Ascending aorta (tissue), 2 donors: Measurements from ENCODE around the gene TMEM14A. TPM values are rescaled to one million over a fixed set of nuclear protein-coding genes. Genes with fewer than 3 reads are reported as not detected.
"Not testable (repeated sequence)": the region's sequence is repeated elsewhere in the genome, so short reads cannot be mapped to it uniquely, and the experiment has no call there.

Experiments
- DNase-seq, 2 donors: peaks; one replicate each; pipeline ENCODE4 v3.0.0-alpha.2; 2019; ENCODE audit warnings: low spot score in 2 of 2
- H3K27ac ChIP-seq, 2 donors: fragments of 200-600 bp; sonication (generic); one replicate each; pipeline ENCODE4 v1.5.1; 2016 to 2017; ENCODE audit warnings: mild to moderate bottlenecking in 1 of 2
- H3K27me3 ChIP-seq: fragments of 200-600 bp; sonication (generic); one replicate; pipeline ENCODE4 v1.5.1; 2017
- H3K36me3 ChIP-seq, 2 donors: fragments of 200-600 bp; sonication (generic); one replicate each; pipeline ENCODE4 v1.5.1; 2016
- H3K4me1 ChIP-seq, 2 donors: fragments of 200-600 bp; sonication (generic); one replicate each; pipeline ENCODE4 v1.5.1; 2016 to 2017; ENCODE audit warnings: mild to moderate bottlenecking in 1 of 2
- H3K4me3 ChIP-seq, 2 donors: fragments of 200-600 bp; sonication (generic); one replicate each; pipeline ENCODE4 v1.5.1; 2016 to 2017; ENCODE audit warnings: mild to moderate bottlenecking in 1 of 2
- H3K9me3 ChIP-seq, 2 donors: fragments of 200-600 bp; sonication (generic); one replicate each; pipeline ENCODE4 v1.5.1; 2016
- CTCF ChIP-seq, 3 experiments: fragments of 200-600 bp in 2 of 3; fragments of 450-650 bp in 1 of 3; sonication (generic) in 2 of 3; IDR thresholded peaks; one replicate each; pipeline ENCODE4 v1.5.1; 2016 to 2019; ENCODE audit warnings: antibody characterized with exemption in 3 of 3, mild to moderate bottlenecking in 1 of 3, moderate library complexity in 1 of 3
- intact Hi-C: fragments of 100-400 bp; cut with DNase I; formaldehyde crosslinking; loops from one replicate; pipeline ENCODE4 v1.15.1; 2023
- total RNA-seq: library from RNA; depleted of rRNA; stranded (reverse); fragments of >200 nt; gene quantifications from one replicate; pipeline ENCODE4 v1.1.0, GENCODE V29; 2016

Gene TMEM14A
- total RNA-seq, 1 donor from 2014 or later, result 11.9 TPM

- Histone ChIP-seq H3K4me3 (no peak overlapping the region), H3K4me1 (no peaks in the 10 kb centered on the region), H3K27me3 (no peaks in the 10 kb centered on the region), H3K9me3 (no peaks in the 10 kb centered on the region), H3K36me3 (no peaks in the 10 kb centered on the region), H3K27ac (no peak overlapping the region)
- no peak for DNase-seq
- no peak for TF ChIP-seq CTCF (IDR thresholded peaks at IDR 0.05)
- intact Hi-C loops, result no loop called here
Measured at GRCh38 chr6:52649536-52650160, 21.3 kb upstream of the TMEM14A start.

- no peaks in the 10 kb centered on the region for H3K27me3 ChIP-seq
- H3K4me1 ChIP-seq, result no peaks in the 10 kb centered on the region
- no peaks in the 10 kb centered on the region for H3K9me3 ChIP-seq
- no peaks in the 10 kb centered on the region for H3K36me3 ChIP-seq
- H3K27ac ChIP-seq, result no peak overlapping the region
- no peak for TF ChIP-seq CTCF (IDR thresholded peaks at IDR 0.05)
- DNase-seq, result no peak
- no peak overlapping the region for H3K4me3 ChIP-seq
- intact Hi-C loops, result no loop called here
Measured at GRCh38 chr6:52650941-52651340, 20.0 kb upstream of the TMEM14A start.

DNA sequence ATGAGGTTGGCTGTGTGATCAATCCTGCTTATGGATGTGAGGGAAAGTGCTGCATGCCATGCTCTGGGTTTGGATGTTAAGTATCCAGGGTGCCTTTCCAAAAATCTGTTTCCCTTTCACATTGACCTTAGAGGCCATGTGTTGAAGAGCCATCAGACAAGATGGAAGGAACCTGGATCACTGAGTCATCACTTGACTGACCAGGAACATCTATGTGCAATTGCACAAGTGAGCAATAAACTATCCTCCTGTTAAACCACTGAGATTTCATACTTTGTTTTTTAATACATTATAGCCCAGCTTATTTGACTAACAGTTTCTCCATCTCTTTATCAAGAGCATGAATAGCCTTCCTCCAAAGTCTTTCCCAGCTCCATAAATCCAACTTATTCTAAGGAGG, 17.8 kb upstream of the TMEM14A start:
- no peak for DNase-seq
- TF ChIP-seq CTCF (IDR thresholded peaks at IDR 0.05), result no peak
- Histone ChIP-seq H3K4me3 (no peak overlapping the region), H3K9me3 (no peaks in the 10 kb centered on the region), H3K36me3 (no peaks in the 10 kb centered on the region), H3K27ac (no peak overlapping the region), H3K27me3 (no peaks in the 10 kb centered on the region), H3K4me1 (no peaks in the 10 kb centered on the region)
- intact Hi-C loops, result no loop called here

DNA sequence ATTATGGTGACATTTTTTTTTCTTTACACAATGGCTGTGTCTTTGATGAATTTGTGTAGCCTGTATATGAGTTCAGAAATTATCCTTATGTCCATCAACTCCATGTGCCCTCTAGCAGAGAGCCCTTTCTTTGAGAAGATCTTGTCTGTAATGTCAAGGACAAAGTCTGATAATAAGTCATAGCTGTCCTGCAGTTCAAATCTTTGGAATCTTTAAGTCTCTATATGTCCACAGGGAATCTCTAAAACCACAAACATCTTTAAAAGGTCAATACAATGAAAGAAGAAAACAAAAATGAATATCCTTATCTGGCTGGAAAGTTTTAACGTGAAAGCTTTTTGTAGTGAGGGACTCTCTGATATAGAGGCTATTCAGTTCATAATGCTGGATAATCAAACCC, 16.9 kb upstream of the TMEM14A start:
- Histone ChIP-seq H3K9me3 (no peaks in the 10 kb centered on the region), H3K27ac (no peak overlapping the region), H3K4me1 (no peaks in the 10 kb centered on the region), H3K4me3 (no peak overlapping the region), H3K27me3 (no peaks in the 10 kb centered on the region), H3K36me3 (no peaks in the 10 kb centered on the region)
- intact Hi-C loops, result no loop called here
- DNase-seq, result no peak
- TF ChIP-seq CTCF (IDR thresholded peaks at IDR 0.05), result no peak

GRCh38 chr6:52654592-52654991, 16.3 kb upstream of the TMEM14A start:
- H3K4me1 ChIP-seq, result no peaks in the 10 kb centered on the region

GRCh38 chr6:52655941-52656340, 15.0 kb upstream of the TMEM14A start:
- H3K27ac ChIP-seq, H3K9me3 ChIP-seq, intact Hi-C loops, H3K36me3 ChIP-seq, H3K4me3 ChIP-seq, DNase-seq, H3K27me3 ChIP-seq, H3K4me1 ChIP-seq: not testable (repeated sequence)

More at GRCh38 chr6:52654592-52654991, 16.3 kb upstream of the TMEM14A start:
- no peaks in the 10 kb centered on the region for H3K9me3 ChIP-seq
- no peak overlapping the region for H3K4me3 ChIP-seq
- DNase-seq, result no peak
- intact Hi-C loops, result no loop called here
- no peak for TF ChIP-seq CTCF (IDR thresholded peaks at IDR 0.05)
- H3K36me3 ChIP-seq, result no peaks in the 10 kb centered on the region
- H3K27me3 ChIP-seq, result no peaks in the 10 kb centered on the region
- H3K27ac ChIP-seq, result no peak overlapping the region
